T-helper 22 cell (primary cell): ENCODE results near the gene PTPRCAP.
A peak's percentile ranks its signal among the peaks of the same experiment; 100 is the strongest.
"Not testable (repeated sequence)": the region's sequence is repeated elsewhere in the genome, so short reads cannot be mapped to it uniquely, and the experiment has no call there.

Experiments
- DNase-seq: peaks from one replicate; pipeline ENCODE4 v3.0.0-alpha.2; 2020; ENCODE audit warnings: low read depth

The PTPRCAP gene, protein sequence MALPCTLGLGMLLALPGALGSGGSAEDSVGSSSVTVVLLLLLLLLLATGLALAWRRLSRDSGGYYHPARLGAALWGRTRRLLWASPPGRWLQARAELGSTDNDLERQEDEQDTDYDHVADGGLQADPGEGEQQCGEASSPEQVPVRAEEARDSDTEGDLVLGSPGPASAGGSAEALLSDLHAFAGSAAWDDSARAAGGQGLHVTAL

DNA sequence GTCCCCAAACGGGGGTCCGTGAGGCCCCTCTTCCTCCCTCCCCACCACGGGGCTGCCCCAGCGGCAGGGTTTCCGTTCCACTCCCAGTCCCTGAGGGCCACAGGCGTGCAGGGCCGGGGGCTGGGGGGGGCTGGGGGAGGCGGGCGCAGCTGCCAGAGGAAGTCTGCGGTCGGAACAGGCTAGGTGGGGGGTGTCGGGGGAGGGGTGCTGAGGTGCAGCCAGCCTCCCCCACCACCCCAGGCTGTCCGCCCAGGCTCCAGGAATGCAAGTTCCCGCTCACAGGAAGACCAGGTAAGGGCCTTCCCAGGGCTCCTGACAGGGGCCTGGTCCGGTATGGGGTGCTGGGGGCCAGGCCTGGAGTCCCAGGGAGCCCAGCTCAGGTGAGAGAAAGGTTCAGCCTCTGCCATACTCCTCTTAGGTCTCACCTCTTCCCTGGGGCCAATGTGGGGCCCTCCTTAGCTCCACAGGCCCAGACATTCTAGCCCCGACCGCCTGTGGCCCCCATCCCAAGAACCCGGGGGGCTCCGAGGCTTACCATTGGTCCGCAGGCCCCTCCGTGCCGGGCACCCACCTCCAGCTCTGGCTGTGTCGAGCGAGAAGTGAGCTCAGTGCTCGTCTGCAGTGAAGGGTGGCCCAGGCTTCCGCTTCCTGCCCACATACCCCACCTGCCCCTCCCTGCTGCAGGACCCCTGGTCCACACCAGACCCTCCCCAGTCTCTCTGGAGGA, at the start of gene PTPRCAP:
Gene PTPRCAP (minus strand): TSS at position 601 of the 727 bp plus-strand sequence. CDS start 63 bp downstream, at position 538.
- DNase-seq = peak; percentile 77

DNA sequence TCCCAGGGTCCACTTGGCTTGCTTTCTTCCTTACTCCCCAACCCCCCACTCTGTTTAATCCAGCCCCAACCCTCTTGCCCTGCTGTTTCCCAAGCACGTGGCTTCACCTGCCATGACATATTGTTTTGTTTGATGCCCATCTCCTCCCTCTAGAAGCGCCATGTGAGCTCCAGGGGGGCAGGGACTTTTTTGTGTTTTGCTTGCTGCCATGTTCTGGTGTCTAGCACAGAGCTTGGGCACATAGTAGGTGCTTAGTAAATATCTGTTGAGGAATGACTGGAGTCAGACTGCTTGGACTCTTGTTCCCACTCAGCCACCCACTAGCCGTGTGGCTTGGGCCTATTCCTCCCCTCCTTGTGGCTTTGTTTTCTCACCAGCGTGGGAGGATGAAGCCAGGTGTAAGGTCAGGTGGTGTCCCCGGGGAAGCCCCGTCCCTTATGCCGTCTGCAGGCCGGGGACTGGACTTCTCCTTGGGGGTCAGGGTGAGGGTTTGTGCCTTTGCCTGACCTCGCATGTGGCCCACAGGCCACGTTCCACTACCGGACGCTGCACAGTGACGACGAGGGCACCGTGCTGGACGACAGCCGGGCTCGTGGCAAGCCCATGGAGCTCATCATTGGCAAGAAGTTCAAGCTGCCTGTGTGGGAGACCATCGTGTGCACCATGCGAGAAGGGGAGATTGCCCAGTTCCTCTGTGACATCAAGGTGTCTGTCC, 49.2 kb upstream of the PTPRCAP start:
- no peak for DNase-seq

DNA sequence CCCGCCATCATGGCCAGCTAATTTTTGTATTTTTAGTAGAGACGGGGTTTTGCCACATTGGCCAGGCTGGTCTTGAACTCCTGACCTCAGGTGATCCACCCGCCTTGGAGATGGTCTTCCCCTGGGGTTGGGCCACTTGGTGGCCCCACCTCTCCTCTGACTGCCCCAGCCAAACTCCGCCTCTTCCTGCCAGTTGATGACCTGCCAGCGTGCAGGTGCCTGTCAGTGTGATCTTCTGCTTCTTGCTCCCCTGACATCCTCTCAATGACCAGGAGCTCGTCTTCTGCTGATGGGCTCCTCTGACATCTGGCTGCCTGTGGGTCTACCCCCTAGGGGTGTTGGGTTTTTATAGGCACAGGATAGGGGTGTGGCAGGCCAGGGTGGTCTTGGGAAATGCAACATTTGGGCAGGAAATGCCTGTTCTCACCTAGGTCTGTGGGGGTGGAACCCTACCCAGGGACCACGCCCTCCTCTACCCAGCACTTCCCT, 48.4 kb upstream of the PTPRCAP start:
- not testable (repeated sequence) for DNase-seq

DNA sequence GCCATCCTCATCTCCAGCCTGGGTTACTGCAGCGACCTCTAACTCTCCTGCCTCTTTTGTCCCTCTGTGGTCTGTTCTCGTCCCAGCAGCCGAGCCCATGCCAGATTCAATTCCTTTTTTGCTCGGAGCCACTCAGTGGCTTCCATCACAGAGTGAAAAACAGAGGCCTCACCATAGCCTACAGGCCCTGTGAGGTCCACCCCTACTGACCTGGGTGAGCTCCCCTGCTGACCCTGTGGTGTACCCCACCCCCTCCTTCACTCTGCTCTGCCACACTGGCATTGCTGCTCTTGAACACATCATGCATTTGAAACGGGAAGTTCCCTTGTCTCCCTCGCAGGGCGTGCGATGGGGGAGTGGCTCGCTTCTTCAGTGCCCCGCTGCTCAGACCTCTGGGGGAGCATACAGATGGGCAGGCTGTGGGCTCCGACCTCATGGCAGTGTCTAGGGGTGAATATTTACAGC, 47.4 kb upstream of the PTPRCAP start:
- peak; percentile 47 for DNase-seq

DNA sequence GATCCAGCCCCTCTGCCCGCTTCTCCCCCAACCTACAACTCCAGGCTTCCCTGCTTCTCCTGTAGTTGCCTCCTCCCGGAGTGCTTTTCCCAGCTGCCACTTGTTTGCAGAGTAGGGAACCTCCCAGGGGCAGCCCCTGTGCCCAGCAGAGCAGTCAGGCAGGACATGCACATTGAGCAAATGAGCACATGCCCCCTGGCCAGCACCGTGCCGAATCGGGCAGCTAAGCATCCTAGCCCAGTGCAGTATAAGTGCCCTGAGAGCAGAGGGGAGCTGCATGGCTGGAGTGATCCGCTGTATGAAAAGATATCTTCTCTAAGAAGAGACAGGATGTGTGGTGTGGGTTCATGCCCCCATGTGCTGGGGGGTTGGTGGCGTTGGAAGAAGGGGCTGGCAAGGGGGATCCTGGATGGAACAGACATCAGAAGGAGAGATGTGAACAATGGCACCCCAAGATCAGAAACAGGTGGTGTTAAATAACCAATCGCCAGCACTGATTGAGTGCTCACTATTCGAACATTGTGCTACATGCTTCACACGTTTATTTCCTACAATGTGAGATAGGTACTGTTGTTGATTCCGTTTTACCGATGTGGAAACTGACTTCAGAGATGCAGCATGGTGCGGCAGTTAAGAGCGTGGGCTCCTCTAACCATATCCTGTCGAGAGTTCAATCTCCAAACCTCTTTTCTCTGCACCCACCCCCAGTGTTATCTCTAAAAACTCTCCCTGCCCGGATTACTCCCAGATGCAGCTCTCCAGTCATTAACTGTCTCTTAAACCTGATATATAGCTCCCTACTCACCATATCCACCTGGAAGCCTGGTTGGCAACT, 46.6 kb upstream of the PTPRCAP start:
- DNase-seq = peak; percentile 25

DNA sequence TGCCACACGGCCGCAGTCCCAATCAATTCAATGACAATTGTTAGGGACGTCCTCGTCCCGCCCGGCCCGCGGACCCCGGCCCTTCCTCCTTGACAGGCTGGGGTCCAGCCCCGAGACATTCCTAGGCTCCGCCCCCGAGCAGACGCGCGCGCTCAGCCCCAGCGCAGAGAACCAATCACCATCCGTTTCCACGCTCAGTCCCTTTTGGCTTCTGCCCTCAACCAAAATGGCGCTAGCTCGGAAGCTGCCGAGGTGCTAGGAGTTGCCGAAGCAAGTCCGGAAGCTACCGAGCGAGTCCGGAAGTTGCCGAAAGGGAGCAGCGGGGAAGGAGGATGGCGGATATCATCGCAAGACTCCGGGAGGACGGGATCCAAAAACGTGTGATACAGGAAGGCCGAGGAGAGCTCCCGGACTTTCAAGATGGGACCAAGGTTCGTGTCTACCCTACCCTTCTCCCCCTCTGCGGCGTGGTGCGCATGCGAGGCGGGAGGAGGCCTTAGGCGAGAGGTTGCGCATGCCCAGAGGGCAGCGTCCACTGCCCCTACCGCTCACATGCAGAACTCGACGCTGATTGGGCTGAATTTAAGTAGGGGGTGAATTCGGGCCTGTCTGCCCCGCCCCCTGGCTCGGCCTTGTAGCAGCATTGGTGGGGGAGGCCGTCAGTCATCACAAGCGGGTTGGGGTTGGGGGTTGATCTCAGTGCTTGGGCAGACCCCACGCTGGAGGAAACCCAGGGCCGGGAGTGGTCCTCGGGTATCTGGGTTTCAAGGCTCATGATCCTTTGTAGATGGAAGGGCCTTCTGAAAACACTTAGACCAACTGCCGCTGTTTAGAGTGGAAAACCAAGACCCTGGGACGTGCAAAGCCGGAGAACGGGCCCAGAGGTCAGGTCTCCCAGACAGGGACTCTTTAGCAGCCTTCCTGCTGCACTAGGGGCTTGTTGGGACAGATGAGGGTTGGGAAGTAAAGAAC, 45.6 kb upstream of the PTPRCAP start, which contains the start of gene AIP:
Gene AIP (plus strand): TSS at position 200 of the 972 bp plus-strand sequence. CDS start 133 bp downstream, at position 333.
- peak; percentile 95 for DNase-seq

DNA sequence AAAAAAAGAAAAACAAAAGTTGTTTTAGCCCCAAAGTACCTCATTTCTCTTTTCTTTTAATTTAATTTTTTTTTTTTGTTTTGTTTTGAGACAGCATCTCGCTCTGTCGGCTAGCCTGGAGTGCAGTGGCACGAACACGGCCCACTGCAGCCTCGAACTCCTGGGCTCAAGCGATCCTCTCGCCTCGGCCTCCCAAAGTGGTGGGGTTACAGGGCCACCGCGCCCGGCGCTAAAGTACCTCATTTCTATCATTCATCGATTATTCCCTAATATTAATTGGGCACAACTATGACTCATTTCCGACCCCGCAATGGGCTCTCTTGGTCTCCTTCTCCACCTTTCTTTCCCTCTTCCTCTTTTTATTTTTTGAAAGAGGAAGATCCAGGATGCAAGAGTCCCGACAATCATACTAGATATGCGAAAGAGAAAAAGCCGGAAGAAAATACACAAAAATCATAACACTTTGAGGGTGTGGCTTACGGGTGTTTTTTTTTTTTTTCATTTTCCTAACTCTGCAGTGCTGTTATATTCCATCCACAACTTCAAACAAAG, 44.9 kb upstream of the PTPRCAP start:
- no peak for DNase-seq

DNA sequence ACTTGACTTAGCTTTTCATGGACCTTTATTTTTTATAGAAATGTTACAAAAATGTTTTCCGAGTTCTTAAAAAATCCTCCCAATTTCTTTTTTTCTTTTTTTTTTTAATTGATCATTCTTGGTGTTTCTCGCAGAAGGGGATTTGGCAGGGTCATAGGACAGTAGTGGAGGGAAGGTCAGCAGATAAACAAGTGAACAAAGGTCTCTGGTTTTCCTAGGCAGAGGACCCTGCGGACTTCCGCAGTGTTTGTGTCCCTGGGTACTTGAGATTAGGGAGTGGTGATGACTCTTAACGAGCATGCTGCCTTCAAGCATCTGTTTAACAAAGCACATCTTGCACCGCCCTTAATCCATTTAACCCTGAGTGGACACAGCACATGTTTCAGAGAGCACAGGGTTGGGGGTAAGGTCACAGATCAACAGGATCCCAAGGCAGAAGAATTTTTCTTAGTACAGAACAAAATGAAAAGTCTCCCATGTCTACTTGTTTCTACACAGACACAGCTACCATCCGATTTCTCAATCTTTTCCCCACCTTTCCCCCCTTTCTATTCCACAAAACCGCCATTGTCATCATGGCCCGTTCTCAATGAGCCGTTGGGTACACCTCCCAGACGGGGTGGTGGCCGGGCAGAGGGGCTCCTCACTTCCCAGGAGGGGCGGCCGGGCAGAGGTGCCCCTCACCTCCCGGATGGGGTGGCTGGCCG, 40.0 kb upstream of the PTPRCAP start:
- not testable (repeated sequence) for DNase-seq

DNA sequence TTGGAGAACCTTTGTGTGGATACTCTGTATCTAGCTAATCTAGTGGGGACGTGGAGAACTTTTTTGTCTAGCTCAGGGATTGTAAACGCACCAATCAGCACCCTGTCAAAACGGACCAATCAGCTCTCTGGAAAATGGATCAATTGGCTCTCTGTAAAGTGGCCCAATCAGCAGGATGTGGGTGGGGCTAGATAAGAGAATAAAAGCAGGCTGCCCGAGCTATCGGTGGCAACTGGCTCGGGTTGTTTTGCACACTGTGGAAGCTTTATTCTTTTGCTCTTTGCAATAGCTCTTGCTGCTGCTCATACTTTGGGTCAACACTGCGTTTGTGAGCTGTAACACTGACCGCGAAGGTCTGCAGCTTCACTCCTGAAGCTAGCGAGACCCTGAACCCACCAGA, 39.2 kb upstream of the PTPRCAP start:
- DNase-seq = not testable (repeated sequence)

DNA sequence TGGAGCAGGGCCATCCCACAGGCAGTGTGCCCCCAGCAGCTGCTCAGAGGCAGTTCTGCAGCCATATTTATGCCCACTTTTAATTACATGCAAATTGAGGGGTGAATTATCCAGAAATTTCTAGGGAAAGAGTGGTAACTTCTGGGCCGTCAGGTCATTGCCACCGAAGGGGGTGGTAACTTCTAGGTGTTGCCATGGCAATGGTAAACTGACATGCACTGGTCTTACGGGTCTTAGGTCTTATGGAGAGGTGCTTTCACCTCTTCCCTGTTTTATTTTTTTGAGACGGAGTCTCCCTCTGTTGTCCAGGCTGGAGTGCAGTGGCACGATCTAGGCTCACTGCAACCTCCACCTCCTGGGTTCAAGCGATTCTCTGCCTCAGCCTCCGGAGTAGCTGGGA, 35.4 kb upstream of the PTPRCAP start:
- DNase-seq = no peak

DNA sequence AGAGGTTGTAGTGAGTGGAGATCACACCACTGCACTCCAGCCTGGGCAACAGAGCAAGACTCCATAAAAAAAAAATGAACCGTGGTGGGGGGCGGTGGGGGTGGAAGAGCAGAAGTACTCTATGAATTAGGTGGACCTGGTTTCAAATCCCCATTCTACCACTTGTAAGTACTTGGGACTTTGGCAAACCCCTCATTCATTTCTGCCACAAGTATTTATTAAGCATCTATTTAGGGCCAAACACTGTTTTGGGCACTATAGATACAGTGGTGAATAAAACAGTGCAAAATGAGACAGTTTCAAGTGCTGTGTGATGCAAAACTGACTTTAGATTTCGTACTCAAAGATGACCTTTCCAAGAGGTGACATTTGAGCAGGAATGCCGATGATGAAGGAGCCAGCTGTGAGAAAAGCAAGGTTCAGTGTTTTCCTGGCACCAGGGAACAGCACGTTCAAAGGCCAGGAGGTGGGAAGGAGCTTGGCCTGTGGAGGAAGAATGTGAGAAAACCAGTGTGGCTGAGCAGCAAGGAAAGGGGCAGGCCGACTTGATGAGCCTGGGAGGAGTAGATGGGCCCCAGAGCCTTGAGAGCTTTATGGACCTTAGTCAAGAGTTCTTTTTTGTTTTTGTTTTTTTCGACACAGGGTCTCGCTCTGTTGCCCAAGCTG, 33.0 kb upstream of the PTPRCAP start:
- no peak for DNase-seq

DNA sequence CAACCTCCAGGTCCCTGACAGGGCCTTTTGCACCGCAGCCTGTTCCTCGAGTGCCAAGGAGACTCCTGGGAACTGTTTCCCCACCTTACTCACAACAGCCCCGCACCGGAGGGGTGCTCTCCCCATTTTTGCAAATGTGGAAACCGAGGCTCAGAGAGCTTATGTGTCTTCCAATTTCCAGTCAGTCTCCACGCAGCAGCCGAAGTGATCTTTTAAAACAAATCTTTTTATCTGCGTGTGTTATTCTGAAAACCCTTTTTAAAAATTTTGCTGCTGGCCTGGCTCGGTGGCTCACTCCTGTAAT, 32.0 kb upstream of the PTPRCAP start:
- DNase-seq = no peak

DNA sequence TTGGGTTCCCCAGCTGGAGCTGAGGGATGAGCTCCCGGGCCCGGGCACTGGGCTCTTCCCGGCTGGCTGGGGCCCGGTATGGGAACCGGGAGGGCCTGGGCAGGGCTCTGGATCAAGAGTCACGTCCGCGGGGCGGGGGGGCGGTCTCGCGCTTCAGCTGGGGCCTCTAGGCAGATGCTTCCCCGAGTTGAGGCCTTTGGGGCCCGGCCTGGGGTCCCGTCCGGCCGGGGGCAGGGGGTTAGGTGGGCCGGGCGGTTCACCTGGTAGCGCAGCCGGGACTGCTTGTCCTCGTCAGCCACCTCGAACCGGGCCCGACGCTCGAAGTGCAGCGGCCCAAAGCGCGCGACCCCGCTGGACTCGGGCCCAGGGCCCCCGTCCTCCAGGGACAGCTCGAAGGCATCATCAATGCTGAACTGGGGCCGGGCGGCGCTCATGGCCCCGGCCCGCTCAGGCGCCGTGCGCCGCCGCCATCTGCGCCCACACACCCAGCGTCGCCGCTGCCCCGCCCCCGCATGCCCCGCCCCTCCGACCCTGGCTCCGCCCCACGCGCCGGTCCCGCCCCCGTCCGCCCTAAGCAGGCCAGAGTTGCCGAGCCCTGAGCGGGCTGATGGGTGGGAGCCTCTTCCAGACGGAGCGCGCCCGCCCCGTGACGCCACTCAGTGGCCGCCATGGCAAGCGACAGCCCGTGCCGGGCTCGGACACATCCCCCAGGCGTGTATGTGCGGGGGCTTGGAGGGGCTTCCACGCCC, 31.5 kb upstream of the PTPRCAP start, which contains the start of gene TMEM134:
Gene TMEM134 (minus strand): TSS at position 493 of the 749 bp plus-strand sequence. CDS start 59 bp downstream, at position 434.
- peak; percentile 85 for DNase-seq

DNA sequence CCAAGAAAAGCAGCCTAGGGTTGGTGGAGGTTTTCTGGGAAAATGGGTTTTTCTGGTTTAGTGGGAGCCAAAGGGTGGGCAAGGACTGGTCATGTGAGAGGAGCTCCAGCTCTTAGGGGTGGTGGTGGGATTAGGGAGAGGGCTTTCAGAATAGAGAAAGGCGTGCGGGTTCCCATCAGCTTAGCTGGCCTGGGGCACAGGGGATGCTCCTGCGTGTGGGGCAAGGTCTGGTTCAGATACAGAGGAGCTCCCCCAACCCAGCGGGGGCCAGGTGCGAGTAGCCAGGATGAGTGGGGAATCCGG, 30.9 kb upstream of the PTPRCAP start:
- DNase-seq = no peak

DNA sequence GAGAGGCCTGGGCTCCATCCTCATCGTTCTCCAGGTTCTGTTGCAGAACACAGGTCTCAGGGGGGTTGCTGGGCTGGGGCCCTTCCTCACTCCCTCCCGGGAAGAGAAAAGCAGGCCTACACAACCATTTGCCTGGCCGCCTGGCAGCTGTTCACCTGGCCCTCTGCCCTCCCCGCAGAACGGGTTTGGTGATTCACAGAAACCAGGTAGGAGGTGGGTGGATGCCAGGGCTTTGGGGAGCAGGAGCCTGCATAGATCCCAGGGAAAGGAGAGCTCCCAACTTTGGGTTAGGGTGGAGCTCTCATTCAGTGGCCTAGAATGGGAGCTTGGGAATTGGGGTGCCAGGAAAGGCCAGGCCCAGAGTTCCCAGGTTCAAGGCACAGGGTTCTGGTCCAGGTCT, 30.6 kb upstream of the PTPRCAP start:
- DNase-seq = no peak

DNA sequence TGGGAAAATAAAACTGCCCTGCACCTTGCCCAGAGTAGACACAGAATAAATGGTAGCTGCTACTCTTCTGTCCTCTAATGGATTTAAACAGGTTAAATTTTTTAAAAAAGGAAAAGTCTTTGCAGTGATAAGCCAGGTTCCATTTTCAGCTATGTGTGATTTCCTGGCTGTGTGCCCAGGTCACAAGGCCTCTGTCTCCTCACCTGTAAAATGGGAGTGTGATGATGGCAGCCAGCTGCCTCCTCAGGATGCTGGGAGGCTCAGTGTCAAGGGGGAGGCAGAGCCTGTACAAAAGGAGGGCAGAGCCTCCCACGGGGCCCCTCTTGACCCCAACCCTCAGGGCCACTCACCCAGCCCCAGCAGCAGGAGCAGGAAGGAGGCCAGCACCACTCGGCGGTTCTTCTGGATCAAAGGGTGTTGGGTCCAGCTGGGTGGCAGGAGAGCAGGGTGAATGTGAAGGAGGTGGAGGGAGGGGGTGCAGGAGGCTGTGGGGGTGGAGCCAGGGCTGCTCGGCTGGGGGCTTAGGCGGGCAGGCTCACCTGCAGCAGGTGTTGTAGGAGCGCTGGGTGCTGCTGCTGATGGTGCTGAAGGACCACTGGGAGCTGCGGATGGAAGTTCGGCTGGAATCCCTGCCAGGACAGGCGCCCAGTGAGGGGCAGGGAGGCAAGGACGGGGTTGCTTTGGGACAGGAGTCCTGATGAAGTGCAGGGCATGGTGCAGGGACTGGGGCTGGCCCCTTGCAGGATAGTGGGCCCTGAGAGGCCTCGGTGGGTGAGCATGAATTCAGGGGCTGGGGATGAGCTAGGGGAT, 29.7 kb upstream of the PTPRCAP start:
- DNase-seq = no peak

DNA sequence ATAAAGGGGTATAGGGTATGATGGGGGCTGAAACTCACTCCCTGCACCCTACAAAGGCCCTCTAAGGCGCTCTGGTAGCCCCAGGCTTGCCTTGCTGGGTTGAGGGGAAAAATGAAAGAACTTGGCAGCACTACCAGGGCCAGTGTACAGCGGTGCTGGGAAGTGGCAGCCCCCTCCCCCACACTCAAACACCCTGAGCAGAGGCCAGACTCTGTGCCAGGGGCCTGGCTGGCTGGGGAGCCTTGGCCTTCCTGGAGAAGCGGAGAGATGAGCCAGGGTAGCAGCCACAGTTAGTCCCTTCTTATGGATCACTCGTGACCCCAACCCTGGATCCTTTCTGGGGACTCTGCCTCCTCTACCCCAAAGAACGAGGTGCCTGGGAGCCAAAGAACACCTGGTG, 28.9 kb upstream of the PTPRCAP start:
- DNase-seq = no peak

DNA sequence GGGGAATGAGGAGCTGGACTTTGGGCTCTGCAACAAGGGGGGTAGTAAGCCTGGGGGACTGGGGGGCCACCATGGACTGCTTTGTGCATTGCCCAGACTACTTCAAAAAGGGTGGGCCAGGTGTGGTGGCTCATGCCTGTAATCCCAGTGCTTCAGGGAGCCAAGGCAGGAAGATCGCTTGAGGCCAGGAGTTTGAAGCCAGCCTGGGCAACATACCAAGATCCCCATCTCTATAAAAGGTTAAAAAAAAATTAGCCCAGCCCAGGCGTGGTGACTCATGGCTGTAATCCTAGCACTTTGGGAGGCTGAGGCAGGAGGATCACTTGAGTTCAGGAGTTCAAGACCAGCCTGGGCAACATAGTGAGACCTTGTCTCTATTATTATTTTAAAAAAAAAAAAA, 28.0 kb upstream of the PTPRCAP start:
- not testable (repeated sequence) for DNase-seq
